Activated CD8-positive, alpha-beta T cell treated with anti-CD3 and anti-CD28 coated beads, Interleukin-2, amount 10 ng/mL, durations not matched to agents 7 days and 5 days (primary cell): ENCODE measurements around the gene SCGB1C2. TPM values are rescaled to one million over a fixed set of nuclear protein-coding genes. Genes with fewer than 3 reads are reported as not detected.
"Not testable (repeated sequence)": the region's sequence is repeated elsewhere in the genome, so short reads cannot be mapped to it uniquely, and the experiment has no call there.

Experiments
- ATAC-seq: fragments of 150-1000 bp; cut with Tn5 transposase; one replicate; pipeline ENCODE4 v1.10.0; 2021; ENCODE audit warnings: moderate library complexity
- CTCF ChIA-PET: fragments of 350-600 bp; sonication (Branson Sonifier 250); formaldehyde crosslinking; loops from one replicate; lab custom pipeline; 2021; ENCODE audit warnings: antibody characterized with exemption; lab: Charles Lee
- POLR2A ChIA-PET: fragments of 350-600 bp; sonication (Branson Sonifier 250); formaldehyde crosslinking; loops from one replicate; lab custom pipeline; 2021; ENCODE audit warnings: antibody characterized with exemption; lab: Charles Lee
- DNase-seq: peaks from one replicate; pipeline ENCODE4 v3.0.0-alpha.2; 2020
- H3K27ac Mint-ChIP-seq: one replicate; pipeline ENCODE4 v1.8.0; 2021; ENCODE audit warnings: mild to moderate bottlenecking, mixed read lengths
- H3K27me3 Mint-ChIP-seq: one replicate; pipeline ENCODE4 v1.8.0; 2021; ENCODE audit warnings: low read depth, mixed read lengths
- H3K36me3 Mint-ChIP-seq: one replicate; pipeline ENCODE4 v1.8.0; 2021; ENCODE audit warnings: low read depth, mixed read lengths
- H3K4me1 Mint-ChIP-seq: one replicate; pipeline ENCODE4 v1.8.0; 2021; ENCODE audit warnings: low read depth, mixed read lengths
- H3K4me3 Mint-ChIP-seq: one replicate; pipeline ENCODE4 v1.8.0; 2021; ENCODE audit warnings: mild to moderate bottlenecking, mixed read lengths
- H3K9me3 Mint-ChIP-seq: one replicate; pipeline ENCODE4 v1.8.0; 2022; ENCODE audit warnings: mixed read lengths; ENCODE audit not compliant: insufficient read depth
- total RNA-seq, 2 experiments: library from RNA; stranded (reverse); gene quantifications; one replicate each; pipeline ENCODE4 v1.2.3, GENCODE V29; 2021

SCGB1C2 gene
- total RNA-seq: not detected

DNA sequence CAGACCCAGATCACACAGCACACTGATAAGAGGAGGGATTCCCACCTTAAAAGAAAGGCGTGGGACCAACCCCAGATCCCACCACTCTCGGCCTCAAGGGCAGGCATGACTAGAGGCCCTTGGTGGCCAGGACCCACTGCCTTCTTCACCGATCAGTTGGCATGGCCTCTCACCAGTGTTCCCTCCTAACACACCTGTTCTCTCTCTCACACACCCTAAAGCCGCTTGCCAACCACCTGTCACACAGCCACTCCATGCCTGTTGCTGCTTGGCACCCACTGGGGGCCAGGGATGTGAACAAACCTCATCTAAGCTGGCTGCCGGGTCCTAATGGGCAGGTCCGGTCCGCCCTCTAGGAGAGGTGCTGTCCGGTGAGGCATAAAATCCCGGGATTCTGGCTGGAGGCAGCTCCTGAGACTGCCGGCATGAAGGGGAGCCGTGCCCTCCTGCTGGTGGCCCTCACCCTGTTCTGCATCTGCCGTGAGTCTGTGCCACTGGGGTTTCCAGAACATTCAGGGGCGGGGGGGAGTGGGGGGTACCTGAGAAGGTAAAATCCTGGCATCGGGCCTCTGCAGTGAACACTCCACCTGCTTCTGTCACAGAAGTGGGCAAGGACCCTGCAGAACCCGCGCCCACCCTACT, at the start of gene SCGB1C2:
Gene SCGB1C2 (plus strand): TSS at position 404 of the 642 bp plus-strand sequence. CDS start 22 bp downstream, at position 426.
- H3K27ac Mint-ChIP-seq, H3K4me3 Mint-ChIP-seq, ATAC-seq, H3K27me3 Mint-ChIP-seq, CTCF ChIA-PET, POLR2A ChIA-PET, H3K9me3 Mint-ChIP-seq, H3K4me1 Mint-ChIP-seq, DNase-seq, H3K36me3 Mint-ChIP-seq: not testable (repeated sequence)

DNA sequence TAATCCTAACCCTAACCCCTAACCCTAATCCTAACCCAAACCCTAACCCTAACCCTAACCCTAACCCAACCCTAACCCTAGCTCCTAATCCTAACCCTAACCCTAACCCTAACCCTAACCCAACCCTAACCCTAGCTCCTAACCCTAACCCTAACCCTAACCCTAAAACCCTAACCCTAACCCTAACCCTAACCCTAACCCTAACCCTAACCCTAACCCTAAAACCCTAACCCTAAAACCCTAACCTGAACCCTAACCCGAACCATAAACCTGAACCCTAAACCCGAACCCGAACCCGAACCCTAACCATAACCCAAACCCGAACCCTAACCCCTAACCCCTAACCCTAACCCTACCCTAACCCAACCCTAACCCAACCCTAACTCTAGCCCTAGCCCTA, 24.3 kb upstream of the SCGB1C2 start:
- H3K36me3 Mint-ChIP-seq, H3K27ac Mint-ChIP-seq, CTCF ChIA-PET, H3K4me1 Mint-ChIP-seq, DNase-seq, POLR2A ChIA-PET, H3K27me3 Mint-ChIP-seq, H3K4me3 Mint-ChIP-seq, H3K9me3 Mint-ChIP-seq, ATAC-seq: not testable (repeated sequence)

DNA sequence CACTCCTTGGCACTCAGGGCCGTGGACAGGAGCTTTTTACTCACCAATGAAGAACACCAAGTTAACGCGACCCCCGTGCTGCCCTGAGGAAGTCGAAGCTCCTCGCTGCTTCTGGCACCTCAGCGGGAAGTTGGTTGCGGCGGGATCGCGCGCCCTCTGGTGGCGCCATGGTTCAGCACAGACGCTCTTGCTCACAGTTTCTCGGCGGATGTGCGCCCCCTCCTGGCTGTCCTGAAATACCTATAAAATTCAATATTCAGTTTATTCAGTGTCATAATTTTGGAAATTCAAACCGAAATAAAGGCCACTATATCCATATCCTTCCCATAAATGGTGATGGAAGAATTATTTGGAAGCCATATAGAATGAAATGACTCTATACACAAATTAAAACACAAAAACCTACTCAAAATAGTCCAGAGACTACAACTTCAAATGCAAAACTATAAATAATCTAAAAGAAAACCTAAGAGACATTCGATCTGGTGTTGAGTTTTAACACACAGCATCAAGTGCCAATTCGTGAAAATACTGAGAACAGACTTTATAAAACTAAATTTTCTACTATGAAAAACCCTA, 18.9 kb upstream of the SCGB1C2 start:
- H3K4me1 Mint-ChIP-seq, H3K27ac Mint-ChIP-seq, H3K4me3 Mint-ChIP-seq, H3K36me3 Mint-ChIP-seq, H3K9me3 Mint-ChIP-seq, H3K27me3 Mint-ChIP-seq, POLR2A ChIA-PET, DNase-seq, ATAC-seq, CTCF ChIA-PET: not testable (repeated sequence)

DNA sequence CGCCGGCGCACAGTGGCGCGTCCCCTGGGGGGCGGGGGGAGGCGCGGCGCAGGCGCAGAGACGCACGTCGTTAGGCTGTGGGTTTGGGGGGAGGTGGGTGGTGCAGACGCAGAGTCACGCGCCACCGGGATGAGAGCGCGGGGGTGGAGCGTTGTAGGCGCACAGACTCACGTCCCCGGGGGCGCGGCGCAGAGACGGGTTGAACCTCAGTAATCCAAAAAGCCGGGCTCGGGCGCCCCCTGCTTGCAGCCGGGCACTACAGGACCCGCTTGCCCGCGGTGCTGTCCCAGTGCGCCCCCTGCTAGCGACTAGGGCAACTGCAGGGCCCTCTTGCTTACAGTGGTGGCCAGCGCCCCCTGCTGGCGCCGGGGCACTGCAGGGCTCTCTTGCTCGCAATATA, 3.4 kb upstream of the SCGB1C2 start:
- CTCF ChIA-PET, H3K27me3 Mint-ChIP-seq, H3K4me1 Mint-ChIP-seq, ATAC-seq, POLR2A ChIA-PET, H3K27ac Mint-ChIP-seq, H3K36me3 Mint-ChIP-seq, H3K9me3 Mint-ChIP-seq, DNase-seq, H3K4me3 Mint-ChIP-seq: not testable (repeated sequence)

- H3K4me1 Mint-ChIP-seq, H3K27ac Mint-ChIP-seq, H3K4me3 Mint-ChIP-seq, H3K27me3 Mint-ChIP-seq, POLR2A ChIA-PET, H3K36me3 Mint-ChIP-seq, CTCF ChIA-PET, H3K9me3 Mint-ChIP-seq: not testable (repeated sequence)
- ATAC-seq (peak; percentile 67), DNase-seq (peak; percentile 45)
Measured at GRCh38 chr17:134332-134785, 3.0 kb upstream of the SCGB1C2 start.

DNA sequence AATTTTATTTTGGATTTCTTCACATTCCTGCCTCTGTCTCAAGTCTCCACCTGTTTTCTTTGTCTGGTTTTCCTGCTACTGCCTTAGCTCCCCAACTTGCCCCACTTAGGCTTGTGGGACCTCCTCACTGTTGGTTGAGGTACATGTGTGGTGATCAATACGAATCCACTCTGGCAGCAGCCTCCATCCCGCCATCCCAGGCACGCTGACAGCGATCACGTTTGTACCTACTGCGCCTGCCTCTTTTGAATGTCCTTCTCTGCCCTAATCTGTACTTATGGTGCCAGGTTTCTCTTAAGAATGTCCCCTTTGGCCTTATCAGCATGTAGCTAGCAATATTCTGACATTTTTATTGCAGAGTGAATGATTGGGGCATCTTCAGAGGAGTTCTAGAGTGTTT, 2.3 kb upstream of the SCGB1C2 start:
- H3K27ac Mint-ChIP-seq, H3K9me3 Mint-ChIP-seq, ATAC-seq, H3K4me1 Mint-ChIP-seq, H3K27me3 Mint-ChIP-seq, POLR2A ChIA-PET, CTCF ChIA-PET, H3K4me3 Mint-ChIP-seq, H3K36me3 Mint-ChIP-seq, DNase-seq: not testable (repeated sequence)

GRCh38 chr17:135895-136294, 1.5 kb upstream of the SCGB1C2 start:
- H3K27ac Mint-ChIP-seq, POLR2A ChIA-PET, H3K27me3 Mint-ChIP-seq, DNase-seq, CTCF ChIA-PET, H3K4me3 Mint-ChIP-seq, H3K36me3 Mint-ChIP-seq, H3K9me3 Mint-ChIP-seq, ATAC-seq, H3K4me1 Mint-ChIP-seq: not testable (repeated sequence)

- H3K9me3 Mint-ChIP-seq, POLR2A ChIA-PET, H3K36me3 Mint-ChIP-seq, H3K27ac Mint-ChIP-seq, H3K27me3 Mint-ChIP-seq, CTCF ChIA-PET, H3K4me1 Mint-ChIP-seq, H3K4me3 Mint-ChIP-seq: not testable (repeated sequence)
- peak; percentile 95 for ATAC-seq
- peak; percentile 85 for DNase-seq
Measured at GRCh38 chr17:136531-136930, 838 bp upstream of the SCGB1C2 start.

- H3K4me1 Mint-ChIP-seq, CTCF ChIA-PET, H3K4me3 Mint-ChIP-seq, POLR2A ChIA-PET, H3K27me3 Mint-ChIP-seq, H3K9me3 Mint-ChIP-seq, H3K27ac Mint-ChIP-seq, ATAC-seq, H3K36me3 Mint-ChIP-seq: not testable (repeated sequence)
- DNase-seq: peak; percentile 17
Measured at GRCh38 chr17:139401-140205, 2.2 kb downstream of the SCGB1C2 start.

DNA sequence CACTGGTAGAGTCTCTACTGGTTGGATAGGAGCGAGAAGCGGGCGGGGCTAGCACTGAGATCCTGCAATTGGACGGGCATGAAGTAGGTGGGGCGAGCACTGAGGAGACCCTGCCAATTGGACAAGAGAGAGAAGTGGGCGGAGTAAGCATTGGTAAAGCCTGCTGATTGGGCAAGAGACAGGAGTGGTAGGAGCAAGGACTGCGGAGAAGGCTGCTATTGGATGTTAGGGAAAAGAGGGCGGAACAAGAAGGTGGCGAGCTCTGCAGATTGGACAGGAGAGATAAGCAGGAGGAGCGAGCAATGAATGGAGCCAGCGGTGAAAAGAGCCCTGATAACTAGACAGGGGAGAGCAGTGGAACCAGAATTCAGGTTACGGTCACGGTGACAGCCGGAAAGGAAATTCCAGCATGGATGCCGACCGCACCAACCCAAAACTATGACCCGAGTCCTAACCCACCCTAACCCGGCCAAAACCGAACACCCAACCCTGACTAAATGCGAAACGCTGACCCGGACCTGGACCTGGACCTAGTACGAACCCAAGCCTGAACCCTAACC, 4.8 kb downstream of the SCGB1C2 start:
- Mint-ChIP-seq H3K27ac (no peak overlapping the region), H3K36me3 (no peaks in the 10 kb centered on the region), H3K27me3 (peaks cover 2% of the 10 kb centered on the region), H3K4me1 (no peaks in the 10 kb centered on the region), H3K4me3 (no peak overlapping the region), H3K9me3 (no peaks in the 10 kb centered on the region)
- DNase-seq (peak; percentile 30), ATAC-seq (no peak)
- CTCF ChIA-PET: no interaction called here
- POLR2A ChIA-PET: no interaction called here

- ATAC-seq (no peak), DNase-seq (peak; percentile 19)
- POLR2A ChIA-PET: no interaction called here
- Mint-ChIP-seq H3K9me3 (no peaks in the 10 kb centered on the region), H3K36me3 (no peaks in the 10 kb centered on the region), H3K27me3 (peaks cover 2% of the 10 kb centered on the region), H3K4me1 (no peaks in the 10 kb centered on the region), H3K4me3 (no peak overlapping the region), H3K27ac (no peak overlapping the region)
- CTCF ChIA-PET: no interaction called here
Measured at GRCh38 chr17:142876-143784, 5.8 kb downstream of the SCGB1C2 start.
